GM21367 (cell line): ENCODE measurements around the gene TNFSF8.

Experiments
- ATAC-seq: cut with Tn5 transposase; IDR thresholded peaks from one replicate; pipeline ENCODE4 v1.9.1; 2021; ENCODE audit not compliant: unreplicated experiment

TNFSF8 gene

DNA sequence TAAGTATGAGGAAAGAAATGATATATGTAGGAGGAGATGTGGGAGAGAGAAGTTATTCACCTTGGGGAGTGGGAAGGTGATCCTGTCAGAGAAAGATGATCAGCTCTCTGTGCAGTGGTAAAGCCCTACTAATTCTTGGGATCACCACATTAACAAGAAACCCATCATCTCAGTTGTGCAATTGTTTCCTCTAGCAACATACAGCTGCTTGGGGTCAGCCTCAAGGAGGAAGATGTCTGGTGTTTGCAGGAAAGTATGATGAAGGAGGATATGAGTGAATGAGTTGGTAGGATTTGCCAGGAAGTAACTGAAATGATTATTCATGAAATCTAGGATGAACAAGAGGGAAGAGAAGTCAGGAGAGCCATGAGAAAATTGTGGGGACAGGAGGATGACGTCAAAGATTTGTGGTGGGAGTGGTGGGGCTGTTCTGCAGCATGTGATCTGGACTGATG is 50.1 kb downstream of the TNFSF8 start:
- ATAC-seq, result no peak

DNA sequence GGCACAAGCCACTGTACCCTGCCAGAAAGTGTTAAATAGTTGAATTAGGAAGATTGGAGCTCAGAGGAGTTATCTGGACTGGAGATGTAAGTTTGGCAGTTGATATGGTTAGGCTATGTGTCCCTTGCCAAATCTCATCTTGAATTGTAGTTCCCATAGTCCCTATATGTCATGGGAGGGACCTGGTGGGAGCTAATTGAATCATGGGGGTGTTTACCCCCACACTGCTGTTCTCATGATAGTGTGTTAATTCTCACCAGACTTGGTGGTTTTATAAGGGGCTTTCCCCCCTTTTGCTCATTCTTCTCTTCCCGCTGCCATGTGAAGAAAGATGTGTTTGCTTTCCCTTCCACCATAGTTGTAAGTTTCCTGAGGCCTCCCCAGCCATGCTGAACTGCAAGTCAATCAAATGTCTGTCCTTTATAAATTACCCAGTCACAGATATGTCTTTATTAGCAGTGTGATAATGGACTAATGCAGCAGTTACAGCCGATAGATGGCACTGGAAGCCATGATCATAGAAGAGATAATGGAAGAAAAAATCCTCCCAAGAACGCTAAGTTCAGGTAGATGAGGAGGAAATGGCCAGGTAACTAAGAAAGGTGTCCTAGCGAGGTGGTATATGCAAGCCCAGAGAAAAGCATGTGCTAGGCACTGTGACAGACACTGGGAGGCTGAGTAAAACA is 51.4 kb downstream of the TNFSF8 start:
- ATAC-seq, result no peak

DNA sequence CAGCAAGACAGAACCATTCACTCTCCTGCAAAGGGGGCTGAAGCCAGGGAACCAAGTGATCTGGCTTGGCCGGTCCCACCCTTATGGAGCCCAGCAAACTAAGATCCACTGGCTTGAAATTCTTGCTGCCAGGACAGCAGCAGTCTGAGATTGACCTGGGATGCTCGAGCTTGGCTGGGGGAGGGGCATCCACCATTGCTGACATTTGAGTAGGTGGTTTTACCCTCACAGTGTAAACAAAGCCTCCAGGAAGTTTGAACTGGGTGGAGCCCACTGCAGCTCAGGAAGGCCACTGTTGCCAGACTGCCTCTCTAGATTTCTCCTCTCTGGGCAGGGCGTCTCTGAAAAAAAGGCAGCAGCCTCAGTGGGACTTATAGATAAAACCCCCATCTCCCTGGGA is 60.5 kb downstream of the TNFSF8 start:
- ATAC-seq, result no peak

DNA sequence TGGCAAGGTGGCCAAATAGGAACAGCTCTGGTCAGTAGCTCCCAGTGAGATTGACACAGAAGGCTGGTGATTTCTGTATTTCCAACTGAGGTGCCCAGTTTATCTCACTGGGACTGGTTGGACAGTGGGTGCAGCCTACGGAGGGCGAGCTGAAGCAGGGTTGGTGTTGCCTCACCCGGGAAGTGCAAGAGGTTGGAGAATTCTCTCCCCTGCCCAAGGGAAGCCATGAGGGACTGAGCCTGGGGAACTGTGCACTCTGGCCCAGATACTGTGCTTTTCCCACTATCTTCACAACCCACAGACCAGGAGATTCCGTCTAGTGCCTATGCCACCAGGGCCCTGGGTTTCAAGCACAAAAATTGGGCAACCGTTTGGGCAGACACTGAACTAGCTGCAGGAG is 61.0 kb downstream of the TNFSF8 start:
- ATAC-seq, result no peak

DNA sequence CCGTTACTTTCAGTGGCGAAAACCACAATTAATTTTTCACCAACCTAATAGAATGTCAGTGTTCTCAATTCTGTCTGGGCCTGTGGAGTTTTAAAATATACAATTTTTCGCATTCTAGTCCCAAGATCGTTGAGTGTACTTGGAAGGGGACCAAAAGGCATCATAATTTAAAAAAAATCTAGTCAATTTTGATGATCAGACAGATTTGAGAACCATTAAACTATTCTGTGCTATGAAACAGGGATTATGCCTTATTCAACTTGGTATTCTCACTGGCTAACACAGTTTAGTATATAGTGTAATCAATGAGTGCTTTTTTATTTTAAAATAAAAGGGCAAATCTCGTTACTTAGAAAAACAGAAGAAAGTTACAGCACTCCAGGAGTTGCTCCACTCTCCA is 63.1 kb downstream of the TNFSF8 start:
- ATAC-seq, result no peak

DNA sequence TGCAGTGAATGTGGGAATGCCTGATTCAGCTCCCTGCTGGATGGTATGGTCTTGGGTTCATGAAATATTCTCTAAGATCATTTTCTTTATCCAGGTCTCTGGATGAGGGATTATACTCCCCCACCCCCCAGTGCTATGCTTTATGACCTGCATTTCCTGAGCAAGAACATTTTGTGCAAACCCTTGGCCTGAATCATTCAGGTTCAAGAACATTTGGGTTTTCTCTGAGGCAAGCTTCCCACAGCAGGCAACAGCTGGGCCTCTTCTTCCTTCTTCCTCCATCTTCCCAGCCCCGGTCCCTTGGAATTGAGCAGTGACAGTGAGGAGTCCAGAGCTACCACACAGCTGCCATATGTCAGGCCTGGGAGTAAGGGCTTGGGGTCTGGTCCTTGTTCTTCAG is 65.9 kb downstream of the TNFSF8 start:
- no peak for ATAC-seq

DNA sequence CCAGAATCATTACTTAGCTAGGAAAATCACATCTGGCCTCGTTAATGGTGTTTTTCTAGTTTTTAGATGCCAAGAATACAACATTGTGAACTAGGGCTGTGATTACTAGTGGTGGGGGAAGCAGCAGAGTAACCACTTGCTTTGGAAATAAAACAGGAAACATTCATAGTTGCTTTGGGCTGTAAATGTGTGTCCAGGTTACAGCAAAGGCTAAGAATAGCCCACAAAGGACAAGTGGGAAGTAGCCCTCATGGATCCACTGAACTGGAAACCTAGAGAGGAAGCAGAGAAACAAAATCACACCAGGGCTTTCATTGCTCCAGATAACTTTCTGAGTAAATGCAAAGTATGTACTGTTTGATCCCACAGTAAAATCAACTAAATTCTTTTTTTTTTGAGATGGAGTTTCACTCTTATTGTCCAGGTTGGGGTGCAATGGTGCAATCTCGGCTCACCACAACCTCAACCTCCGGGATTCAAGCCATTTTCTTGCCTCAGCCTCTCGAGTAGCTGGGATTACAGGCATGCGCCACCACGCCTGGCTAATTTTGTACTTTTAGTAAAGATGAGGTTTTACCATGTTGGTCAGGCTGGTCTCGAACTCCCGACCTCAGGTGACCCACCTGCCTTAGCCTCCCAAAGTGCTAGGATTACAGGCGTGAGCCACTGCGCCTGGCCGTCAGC is 68.3 kb downstream of the TNFSF8 start:
- no peak for ATAC-seq

DNA sequence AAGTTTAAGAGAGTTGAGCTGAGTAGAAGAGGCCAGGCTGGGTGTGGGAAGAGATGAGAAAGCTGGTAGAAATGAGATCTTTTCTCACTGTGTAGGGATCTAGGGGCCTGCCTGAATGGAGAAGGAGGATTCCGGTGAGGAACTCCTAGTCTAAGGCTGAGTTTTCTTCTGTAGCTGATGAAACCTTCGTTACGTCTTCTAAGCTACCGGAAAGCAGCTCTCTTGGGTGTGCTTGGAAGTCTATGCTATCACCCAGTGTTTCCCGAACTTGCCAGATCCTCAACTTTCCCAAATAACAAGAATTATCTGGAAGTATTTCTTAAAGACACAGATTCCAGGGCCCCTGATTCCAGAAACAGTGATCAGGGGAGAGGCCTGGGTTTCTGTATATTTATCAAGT is 69.1 kb downstream of the TNFSF8 start:
- ATAC-seq, result no peak

DNA sequence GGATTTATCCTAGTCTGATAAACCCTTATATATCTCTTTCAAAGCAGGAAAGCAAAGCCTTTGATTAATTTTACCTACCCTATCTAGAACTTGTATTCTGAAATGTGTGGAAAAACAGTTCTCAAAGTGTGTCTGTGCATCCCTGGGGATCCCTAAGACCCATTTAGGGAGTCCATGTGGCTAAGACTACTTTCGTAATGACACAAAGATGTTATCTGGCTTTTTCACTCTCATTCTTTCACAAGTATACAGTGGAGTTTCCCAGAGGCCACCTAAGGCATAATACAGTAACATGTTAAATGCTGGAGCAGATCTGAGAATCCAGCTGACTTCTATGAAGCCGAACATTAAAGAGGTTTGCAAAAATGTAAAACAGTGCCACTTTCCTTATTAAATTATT is 70.2 kb downstream of the TNFSF8 start:
- no peak for ATAC-seq

DNA sequence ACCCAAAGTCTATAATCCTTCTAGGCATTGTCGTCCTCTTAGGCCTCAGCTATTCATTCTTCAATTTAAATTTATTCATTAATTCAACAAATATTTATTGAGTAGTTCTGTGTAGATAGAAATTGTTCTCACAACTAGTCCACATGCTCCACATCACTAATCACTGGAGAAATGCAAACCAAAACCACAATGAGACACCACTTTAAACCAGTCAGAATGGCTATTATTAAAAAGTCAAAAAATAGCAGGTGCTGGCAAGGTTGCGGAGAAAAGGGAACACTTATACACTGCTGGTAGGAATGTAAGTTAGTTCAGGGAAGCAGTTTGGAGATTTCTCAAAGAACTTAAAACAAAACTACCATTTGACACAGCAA is 73.5 kb downstream of the TNFSF8 start:
- ATAC-seq, result no peak

DNA sequence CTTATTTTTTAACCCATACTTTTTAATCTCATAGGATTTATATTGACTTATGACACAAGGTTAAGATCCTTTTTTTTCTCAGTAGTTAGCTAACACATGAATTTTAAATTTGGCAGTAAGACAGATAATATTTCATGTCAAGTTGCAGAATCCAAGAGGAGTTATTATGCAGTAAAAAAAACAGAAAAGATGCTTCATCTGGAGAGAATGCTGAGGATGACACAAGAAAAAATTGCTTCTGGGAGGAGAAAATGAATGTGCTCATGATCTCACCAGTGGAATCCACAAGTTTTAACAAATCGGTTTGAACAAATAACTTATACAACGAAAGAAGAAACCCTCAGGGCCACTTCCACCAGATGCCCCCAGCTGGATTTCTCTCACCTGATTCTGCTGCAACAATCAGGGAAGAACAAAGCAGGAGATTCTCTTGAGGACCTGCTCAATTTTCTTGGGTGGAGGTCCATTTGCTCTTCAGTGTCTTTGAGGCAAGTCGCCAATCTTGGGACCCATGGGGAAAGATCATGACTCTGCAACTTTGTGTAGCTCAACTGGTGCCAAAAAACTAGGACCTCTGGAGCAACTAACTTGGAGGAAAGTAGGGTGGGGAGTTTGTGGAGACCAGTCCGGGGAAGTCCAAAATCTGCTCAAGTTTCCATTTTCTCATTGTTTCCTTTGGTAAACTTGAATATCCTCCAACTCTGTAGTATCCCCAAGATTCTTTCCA is 74.0 kb downstream of the TNFSF8 start:
- no peak for ATAC-seq

DNA sequence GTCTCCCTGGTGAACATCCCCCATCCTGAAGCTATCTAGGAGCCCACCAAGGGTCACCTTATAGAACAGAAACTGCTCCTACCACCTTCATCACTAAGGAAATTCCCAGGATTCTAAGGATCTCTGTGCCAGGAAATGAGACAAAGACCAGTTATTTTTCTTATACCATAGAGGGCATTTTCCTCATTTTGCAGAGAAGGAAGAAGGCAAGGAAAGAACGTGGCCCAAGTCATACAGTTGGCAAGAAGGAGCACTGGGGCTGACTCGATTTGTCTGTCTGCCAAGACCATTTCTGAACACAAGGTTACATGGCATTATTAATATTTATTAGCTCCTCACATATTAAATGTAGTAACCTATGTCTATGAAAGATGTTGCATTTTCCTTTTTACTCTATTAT is 74.9 kb downstream of the TNFSF8 start:
- ATAC-seq, result no peak

DNA sequence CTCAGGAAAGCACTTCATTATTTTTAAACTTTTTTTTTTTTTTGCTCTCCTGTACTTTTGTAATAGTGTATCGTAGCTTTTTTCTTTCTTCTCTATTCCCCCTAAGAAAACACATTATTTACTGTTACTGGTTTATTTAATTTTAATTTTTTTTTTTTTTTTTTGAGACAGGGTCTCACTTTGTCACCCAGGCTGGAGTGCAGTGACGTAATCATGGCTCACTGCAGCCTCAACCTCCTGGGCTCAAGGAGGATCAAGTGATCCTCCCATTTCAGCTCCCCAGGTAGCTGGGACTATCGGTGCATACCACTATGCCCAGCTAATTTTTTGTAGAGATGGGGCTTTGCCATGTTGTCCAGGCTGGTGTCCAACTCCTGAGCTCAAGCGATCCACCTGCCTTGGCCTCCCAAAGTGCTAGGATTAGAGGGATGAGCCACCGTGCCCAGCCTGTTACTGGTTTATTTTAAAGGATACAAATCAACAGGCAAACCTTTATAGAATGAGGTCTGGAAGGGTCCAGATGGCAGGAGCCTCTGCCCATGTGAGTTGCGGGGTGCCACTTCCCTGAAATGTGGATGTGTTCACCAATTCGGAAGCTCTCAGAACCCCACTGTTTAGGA is 75.5 kb downstream of the TNFSF8 start:
- no peak for ATAC-seq

DNA sequence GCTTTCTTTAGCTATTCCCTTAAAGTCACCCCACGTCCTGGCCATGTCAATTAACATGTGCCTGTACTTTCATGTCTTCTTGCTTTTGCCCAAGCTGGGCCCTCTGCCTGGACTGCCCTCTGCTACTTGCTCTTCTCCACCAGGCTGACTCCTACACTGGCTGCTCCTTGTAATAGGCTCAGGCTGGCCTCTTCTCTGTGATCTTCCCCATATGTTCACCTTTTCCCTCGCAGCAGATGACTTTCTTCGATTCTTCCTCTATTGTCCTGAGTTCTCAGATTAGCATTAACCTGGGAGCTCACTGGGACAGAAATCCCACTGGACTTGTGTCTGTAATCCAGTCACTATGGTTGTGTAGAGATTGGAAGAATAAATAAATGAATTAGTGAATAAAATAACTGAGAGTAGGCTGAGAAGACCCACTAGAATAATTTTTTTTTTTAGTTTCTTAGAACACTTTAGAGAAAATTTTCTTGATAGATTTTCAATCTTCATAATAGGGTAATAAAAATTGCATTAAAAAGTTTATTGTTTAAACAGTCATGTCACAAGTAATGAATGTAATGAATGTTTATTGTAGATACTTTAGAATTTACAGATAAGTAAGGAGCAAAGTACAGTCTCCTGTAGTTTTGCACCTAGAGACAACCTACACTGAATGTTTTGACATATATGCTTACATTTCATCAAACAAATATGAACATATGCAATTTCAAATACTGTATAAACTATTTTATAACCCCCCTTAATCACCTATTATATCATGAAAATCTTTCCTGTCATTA is 77.1 kb downstream of the TNFSF8 start:
- ATAC-seq, result no peak

DNA sequence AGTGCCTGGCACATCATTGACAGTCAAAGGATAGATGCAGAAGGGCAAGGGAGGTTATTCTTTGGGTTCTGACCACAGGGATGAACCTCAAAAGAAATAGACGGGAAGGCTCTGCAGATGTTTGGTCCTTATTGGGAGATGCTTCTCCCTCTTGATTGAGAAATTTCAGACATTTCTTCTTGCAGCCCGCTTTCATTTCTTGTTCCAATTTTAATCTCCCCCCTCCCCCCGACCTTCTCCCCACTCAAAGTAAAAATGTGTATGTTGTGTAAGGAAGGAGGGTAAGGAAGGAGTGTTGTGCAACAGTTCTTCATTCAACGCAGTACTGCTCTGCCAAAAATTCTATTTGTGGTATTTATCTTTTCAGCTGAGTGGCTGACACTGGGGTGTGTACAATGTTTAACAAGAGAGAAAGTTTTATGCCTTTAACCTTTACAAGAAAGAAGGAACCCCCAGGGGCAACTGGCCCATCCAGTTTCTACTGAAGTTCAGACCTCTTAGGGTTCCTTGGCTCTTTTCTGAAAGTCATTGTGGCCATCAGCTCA is 78.3 kb downstream of the TNFSF8 start:
- no peak for ATAC-seq

DNA sequence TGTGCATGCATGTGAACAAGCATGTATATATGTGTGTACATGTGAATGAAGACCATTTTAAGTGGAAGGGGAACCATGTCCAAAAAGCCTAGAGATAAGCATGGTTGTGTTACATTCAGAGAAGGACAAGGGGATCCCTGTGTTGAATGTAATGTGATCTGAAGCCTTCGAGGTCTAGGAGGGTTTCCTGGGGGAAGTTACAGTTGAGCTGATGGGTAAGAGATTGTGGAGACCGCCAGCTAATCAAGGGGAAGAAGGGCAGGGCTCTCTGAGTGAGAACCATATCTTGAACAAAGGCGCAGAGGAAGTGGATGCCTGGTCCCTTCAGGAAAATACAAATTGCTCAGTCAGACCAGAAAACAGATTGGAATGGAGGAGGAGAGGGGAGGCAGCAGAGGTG is 79.1 kb downstream of the TNFSF8 start:
- ATAC-seq, result no peak
